Erythroblast (primary cell): Measurements from ENCODE around the gene NME7.
"Not testable (repeated sequence)": the region's sequence is repeated elsewhere in the genome, so short reads cannot be mapped to it uniquely, and the experiment has no call there.

Experiments
- DNase-seq, 2 experiments: peaks; one replicate each; lab custom pipeline; 2025; lab: John Stamatoyannopoulos, UW
- GATA1 ChIP-seq: IDR thresholded peaks from 2 replicates; pipeline ENCODE4 v1.6.1; 2011; ENCODE audit warnings: low read depth, mild to moderate bottlenecking, control low read depth, low read length, moderate library complexity
- POLR2A ChIP-seq: IDR thresholded peaks from 2 replicates; pipeline ENCODE4 v1.6.1; 2011; ENCODE audit warnings: mild to moderate bottlenecking, low read length

NME7 gene

GRCh38 chr1:169138866-169139670 is 228.5 kb downstream of the NME7 start:
- no peak for TF ChIP-seq POLR2A
- TF ChIP-seq GATA1 = no peak
- no peak for DNase-seq

GRCh38 chr1:169137357-169137756 is 230.2 kb downstream of the NME7 start:
- DNase-seq = no peak
- TF ChIP-seq GATA1 (no peak), POLR2A (no peak)

- DNase-seq = no peak
- no peak for TF ChIP-seq GATA1
- TF ChIP-seq POLR2A = no peak
These were observed 233.6 kb downstream of the NME7 start for GRCh38 chr1:169133801-169134502.

- no peak for DNase-seq
- TF ChIP-seq GATA1 (no peak), POLR2A (no peak)
These were observed 234.4 kb downstream of the NME7 start for GRCh38 chr1:169133228-169133576.

- no peak for DNase-seq
- TF ChIP-seq POLR2A = no peak
These were observed 234.9 kb downstream of the NME7 start for GRCh38 chr1:169132512-169133227.

GRCh38 chr1:169130683-169131082 is 236.9 kb downstream of the NME7 start:
- no peak for DNase-seq
- TF ChIP-seq POLR2A = no peak
- TF ChIP-seq GATA1 = no peak

GRCh38 chr1:169129109-169129784 is 238.3 kb downstream of the NME7 start:
- DNase-seq = no peak
- TF ChIP-seq GATA1 (no peak), POLR2A (no peak)

GRCh38 chr1:169128562-169128961 is 239.0 kb downstream of the NME7 start:
- DNase-seq = no peak
- no peak for TF ChIP-seq POLR2A
- no peak for TF ChIP-seq GATA1

GRCh38 chr1:169127305-169127704 is 240.3 kb downstream of the NME7 start:
- TF ChIP-seq POLR2A (no peak), GATA1 (no peak)
- no peak for DNase-seq

GRCh38 chr1:169126335-169126734 is 241.3 kb downstream of the NME7 start:
- TF ChIP-seq GATA1 (no peak), POLR2A (no peak)
- DNase-seq = no peak

GRCh38 chr1:169125597-169125996 is 242.0 kb downstream of the NME7 start:
- DNase-seq = not testable (repeated sequence)

GRCh38 chr1:169124459-169124858 is 243.1 kb downstream of the NME7 start:
- no peak for TF ChIP-seq GATA1
- TF ChIP-seq POLR2A = no peak
- DNase-seq = no peak

- no peak for DNase-seq
- TF ChIP-seq POLR2A (no peak), GATA1 (no peak)
These were observed 244.6 kb downstream of the NME7 start for GRCh38 chr1:169122976-169123375.

- TF ChIP-seq POLR2A (no peak), GATA1 (no peak)
- no peak for DNase-seq
These were observed 246.3 kb downstream of the NME7 start for GRCh38 chr1:169121146-169121923.
